Chondrocyte (in vitro differentiated cells): ENCODE measurements around the gene BCO1. TPM values are rescaled to one million over a fixed set of nuclear protein-coding genes. Genes with fewer than 3 reads are reported as not detected.
A peak's percentile ranks its signal among the peaks of the same experiment; 100 is the strongest.

Experiments used
- DNase-seq: peaks from one replicate; pipeline ENCODE4 v3.0.0; 2021; ENCODE audit warnings: mixed read lengths, low spot score
- H3K27ac Mint-ChIP-seq: one replicate; pipeline ENCODE4 v1.8.0; 2021; ENCODE audit warnings: mild to moderate bottlenecking, moderate library complexity, mixed read lengths; ENCODE audit not compliant: unreplicated experiment
- H3K27me3 Mint-ChIP-seq: 2 replicates; pipeline ENCODE4 v1.8.0; 2021; ENCODE audit warnings: low read depth, mixed read lengths
- H3K36me3 Mint-ChIP-seq: 2 replicates; pipeline ENCODE4 v1.8.0; 2021; ENCODE audit warnings: low read depth, mixed read lengths
- H3K4me1 Mint-ChIP-seq: 2 replicates; pipeline ENCODE4 v1.8.0; 2021; ENCODE audit warnings: low read depth, mild to moderate bottlenecking, mixed read lengths
- H3K4me3 Mint-ChIP-seq: one replicate; pipeline ENCODE4 v1.8.0; 2021; ENCODE audit warnings: mild to moderate bottlenecking, moderate library complexity, mixed read lengths; ENCODE audit not compliant: unreplicated experiment
- H3K9me3 Mint-ChIP-seq: 2 replicates; pipeline ENCODE4 v1.8.0; 2021; ENCODE audit warnings: low read depth, mixed read lengths
- CTCF ChIP-seq: fragments of 200-600 bp; sonication (generic); IDR thresholded peaks from 2 replicates; pipeline ENCODE4 v1.5.0; 2021; ENCODE audit warnings: antibody characterized with exemption, mild to moderate bottlenecking, moderate library complexity
- total RNA-seq: library from RNA; stranded (reverse); gene quantifications from 3 replicates; pipeline ENCODE4 v1.2.1, GENCODE V29; 2021

The BCO1 gene
- total RNA-seq, 1 donor from 2014 or later = not detected

- DNase-seq = no peak
- no peaks in the 10 kb centered on the region for H3K9me3 Mint-ChIP-seq
- no peak overlapping the region for H3K4me3 Mint-ChIP-seq
- TF ChIP-seq CTCF = no peak
- no peak overlapping the region for H3K27ac Mint-ChIP-seq
- no peaks in the 10 kb centered on the region for H3K36me3 Mint-ChIP-seq
- H3K27me3 Mint-ChIP-seq = no peaks in the 10 kb centered on the region
- peaks cover 27% of the 10 kb centered on the region for H3K4me1 Mint-ChIP-seq
Observed at GRCh38 chr16:81310045-81310644, 71.7 kb downstream of the BCO1 start.

GRCh38 chr16:81311762-81312161 lies 73.3 kb downstream of the BCO1 start:
- no peak for DNase-seq
- Mint-ChIP-seq H3K4me1 (peaks cover 38% of the 10 kb centered on the region), H3K9me3 (no peaks in the 10 kb centered on the region), H3K36me3 (no peaks in the 10 kb centered on the region), H3K27ac (no peak overlapping the region), H3K4me3 (no peak overlapping the region), H3K27me3 (no peaks in the 10 kb centered on the region)
- no peak for TF ChIP-seq CTCF

- Mint-ChIP-seq H3K27ac (peak overlapping the region; percentile 89), H3K9me3 (no peaks in the 10 kb centered on the region), H3K27me3 (no peaks in the 10 kb centered on the region), H3K4me3 (peak overlapping the region; percentile 92), H3K36me3 (no peaks in the 10 kb centered on the region), H3K4me1 (peaks cover 58% of the 10 kb centered on the region)
- TF ChIP-seq CTCF = no peak
- DNase-seq = no peak
Observed at GRCh38 chr16:81313701-81314602, 75.5 kb downstream of the BCO1 start.

- H3K27ac Mint-ChIP-seq = peak within 1 kb of the TSS; percentile 89
- DNase-seq = peak; percentile 98
- no peak for TF ChIP-seq CTCF
- peaks cover 65% of the 10 kb centered on the region for H3K4me1 Mint-ChIP-seq
- H3K27me3 Mint-ChIP-seq = no peaks in the 10 kb centered on the region
- H3K4me3 Mint-ChIP-seq = peak within 1 kb of the TSS; percentile 92
- H3K9me3 Mint-ChIP-seq = no peaks in the 10 kb centered on the region
- H3K36me3 Mint-ChIP-seq = no peaks in the 10 kb centered on the region
Observed at GRCh38 chr16:81314603-81315270, 76.2 kb downstream of the BCO1 start, which contains the start of gene GAN. TSS of gene GAN (plus strand) at chr16:81314962. CDS start at chr16:81315114, 152 bp downstream.
